Activated CD4-positive, alpha-beta memory T cell treated with anti-CD3 and anti-CD28 coated beads, Interleukin-2, amount 10 ng/mL, durations not matched to agents 7 days and 5 days (primary cell): ENCODE measurements around the gene AFAP1. TPM values are rescaled to one million over a fixed set of nuclear protein-coding genes. Genes with fewer than 3 reads are reported as not detected.

ENCODE experiments used
- CTCF ChIA-PET: fragments of 350-600 bp; sonication (Branson Sonifier 250); formaldehyde crosslinking; loops from one replicate; lab custom pipeline; 2021; ENCODE audit warnings: antibody characterized with exemption, inconsistent platforms; lab: Charles Lee
- POLR2A ChIA-PET: fragments of 350-600 bp; sonication (Branson Sonifier 250); formaldehyde crosslinking; loops from one replicate; lab custom pipeline; 2021; ENCODE audit warnings: antibody characterized with exemption; lab: Charles Lee
- DNase-seq: peaks from one replicate; pipeline ENCODE4 v3.0.0-alpha.2; 2020
- H3K27ac Mint-ChIP-seq: one replicate; pipeline ENCODE4 v1.8.0; 2021; ENCODE audit warnings: mild to moderate bottlenecking, mixed read lengths
- H3K27me3 Mint-ChIP-seq: one replicate; pipeline ENCODE4 v1.8.0; 2021; ENCODE audit warnings: mixed read lengths
- H3K36me3 Mint-ChIP-seq: one replicate; pipeline ENCODE4 v1.8.0; 2021; ENCODE audit warnings: low read depth, mixed read lengths
- H3K4me1 Mint-ChIP-seq: one replicate; pipeline ENCODE4 v1.8.0; 2021; ENCODE audit warnings: mixed read lengths
- H3K4me3 Mint-ChIP-seq: one replicate; pipeline ENCODE4 v1.8.0; 2021; ENCODE audit warnings: mild to moderate bottlenecking, mixed read lengths
- H3K9me3 Mint-ChIP-seq: one replicate; pipeline ENCODE4 v1.8.0; 2021; ENCODE audit warnings: mixed read lengths
- total RNA-seq, 2 experiments: library from RNA; stranded (reverse); gene quantifications; one replicate each; pipeline ENCODE4 v1.2.3, GENCODE V29; 2021

The AFAP1 gene
- total RNA-seq, 2 experiments from 2014 or later, result 5.9 to 6.5 TPM

GRCh38 chr4:7812231-7812857 lies 127.3 kb downstream of the AFAP1 start:
- H3K27ac Mint-ChIP-seq, result no peak overlapping the region
- CTCF ChIA-PET, result interaction anchor here (0.9 to 1.9 kb wide), 3 partner anchors 9 to 32 kb away, joined by 3 to 5 read pairs (median 3); no protein-coding TSS in a partner anchor
- DNase-seq, result no peak
- peaks cover 14% of the 10 kb centered on the region for H3K4me1 Mint-ChIP-seq
- no peaks in the 10 kb centered on the region for H3K9me3 Mint-ChIP-seq
- H3K36me3 Mint-ChIP-seq, result peaks cover 10% of the 10 kb centered on the region
- POLR2A ChIA-PET, result no interaction called here
- no peak overlapping the region for H3K4me3 Mint-ChIP-seq
- H3K27me3 Mint-ChIP-seq, result no peaks in the 10 kb centered on the region

GRCh38 chr4:7811536-7812191 lies 128.0 kb downstream of the AFAP1 start:
- no peaks in the 10 kb centered on the region for H3K9me3 Mint-ChIP-seq
- POLR2A ChIA-PET, result no interaction called here
- H3K4me3 Mint-ChIP-seq, result no peak overlapping the region

GRCh38 chr4:7810783-7811535 lies 128.7 kb downstream of the AFAP1 start:
- H3K4me3 Mint-ChIP-seq, result no peak overlapping the region
- DNase-seq, result no peak
- no peaks in the 10 kb centered on the region for H3K27me3 Mint-ChIP-seq
- ChIA-PET CTCF (no interaction called here), POLR2A (no interaction called here)
- H3K27ac Mint-ChIP-seq, result no peak overlapping the region
- H3K9me3 Mint-ChIP-seq, result no peaks in the 10 kb centered on the region
- H3K36me3 Mint-ChIP-seq, result peaks cover 10% of the 10 kb centered on the region
- H3K4me1 Mint-ChIP-seq, result peaks cover 13% of the 10 kb centered on the region

More at GRCh38 chr4:7811536-7812191, 128.0 kb downstream of the AFAP1 start:
- peaks cover 14% of the 10 kb centered on the region for H3K4me1 Mint-ChIP-seq
- CTCF ChIA-PET, result interaction anchor here (0.9 to 1.9 kb wide), 2 partner anchors 9 to 10 kb away, joined by 3 to 5 read pairs; no protein-coding TSS in a partner anchor
- H3K27me3 Mint-ChIP-seq, result no peaks in the 10 kb centered on the region
- H3K27ac Mint-ChIP-seq, result no peak overlapping the region
- H3K36me3 Mint-ChIP-seq, result peaks cover 10% of the 10 kb centered on the region
- no peak for DNase-seq

GRCh38 chr4:7808752-7809151 lies 130.9 kb downstream of the AFAP1 start:
- peaks cover 13% of the 10 kb centered on the region for H3K4me1 Mint-ChIP-seq
- peak overlapping the region; percentile 32 for H3K27ac Mint-ChIP-seq
- no peaks in the 10 kb centered on the region for H3K27me3 Mint-ChIP-seq
- peaks cover 4% of the 10 kb centered on the region for H3K36me3 Mint-ChIP-seq
- no peak for DNase-seq
- ChIA-PET POLR2A (interaction anchor here (0.8 kb wide), 1 partner anchor 158 kb away, joined by 3 read pairs; no protein-coding TSS in a partner anchor), CTCF (interaction anchor here (1.3 to 1.7 kb wide), 2 partner anchors 179 to 180 kb away, joined by 3 to 7 read pairs; no protein-coding TSS in a partner anchor)
- H3K4me3 Mint-ChIP-seq, result no peak overlapping the region
- no peaks in the 10 kb centered on the region for H3K9me3 Mint-ChIP-seq

GRCh38 chr4:7808181-7808580 lies 131.5 kb downstream of the AFAP1 start:
- DNase-seq, result no peak
- H3K27me3 Mint-ChIP-seq, result no peaks in the 10 kb centered on the region
- H3K4me1 Mint-ChIP-seq, result peaks cover 9% of the 10 kb centered on the region
- no peaks in the 10 kb centered on the region for H3K9me3 Mint-ChIP-seq
- no peak overlapping the region for H3K27ac Mint-ChIP-seq
- H3K4me3 Mint-ChIP-seq, result no peak overlapping the region
- ChIA-PET CTCF (interaction anchor here (1.1 to 4.2 kb wide), 4 partner anchors 36 to 180 kb away, joined by 3 to 43 read pairs (median 5); no protein-coding TSS in a partner anchor), POLR2A (no interaction called here)
- H3K36me3 Mint-ChIP-seq, result peaks cover 4% of the 10 kb centered on the region

- Mint-ChIP-seq H3K36me3 (peaks cover 4% of the 10 kb centered on the region), H3K4me1 (peaks cover 9% of the 10 kb centered on the region), H3K9me3 (no peaks in the 10 kb centered on the region), H3K27me3 (no peaks in the 10 kb centered on the region), H3K4me3 (no peak overlapping the region), H3K27ac (no peak overlapping the region)
- CTCF ChIA-PET, result interaction anchor here (1.1 to 4.2 kb wide), 3 partner anchors 24 to 180 kb away, joined by 3 to 43 read pairs (median 4); no protein-coding TSS in a partner anchor
- DNase-seq, result no peak
- POLR2A ChIA-PET, result no interaction called here
Observed at GRCh38 chr4:7807351-7807921, 132.2 kb downstream of the AFAP1 start.

- Mint-ChIP-seq H3K4me3 (no peak overlapping the region), H3K4me1 (peaks cover 14% of the 10 kb centered on the region), H3K9me3 (no peaks in the 10 kb centered on the region), H3K27me3 (no peaks in the 10 kb centered on the region), H3K27ac (no peak overlapping the region), H3K36me3 (peaks cover 4% of the 10 kb centered on the region)
- no peak for DNase-seq
- ChIA-PET CTCF (interaction anchor here (0.8 to 4.8 kb wide), 4 partner anchors 25 to 181 kb away, joined by 3 to 49 read pairs (median 24); no protein-coding TSS in a partner anchor), POLR2A (no interaction called here)
Observed at GRCh38 chr4:7806338-7807090, 133.1 kb downstream of the AFAP1 start.

GRCh38 chr4:7805533-7806337 lies 133.9 kb downstream of the AFAP1 start:
- Mint-ChIP-seq H3K9me3 (no peaks in the 10 kb centered on the region), H3K36me3 (peaks cover 4% of the 10 kb centered on the region), H3K4me1 (peaks cover 16% of the 10 kb centered on the region), H3K4me3 (no peak overlapping the region), H3K27ac (no peak overlapping the region), H3K27me3 (no peaks in the 10 kb centered on the region)
- DNase-seq, result no peak
- CTCF ChIA-PET, result interaction anchor here (0.8 to 4.8 kb wide), 11 partner anchors 9 to 181 kb away, joined by 3 to 49 read pairs (median 5); partner anchors contain the start of gene AFAP1
- POLR2A ChIA-PET, result interaction anchor here (0.9 kb wide), 1 partner anchor 182 kb away, joined by 3 read pairs; no protein-coding TSS in a partner anchor

GRCh38 chr4:7804756-7805385 lies 134.8 kb downstream of the AFAP1 start:
- no peak overlapping the region for H3K4me3 Mint-ChIP-seq
- peaks cover 4% of the 10 kb centered on the region for H3K36me3 Mint-ChIP-seq
- no peak overlapping the region for H3K27ac Mint-ChIP-seq
- H3K4me1 Mint-ChIP-seq, result peaks cover 16% of the 10 kb centered on the region
- H3K9me3 Mint-ChIP-seq, result no peaks in the 10 kb centered on the region
- H3K27me3 Mint-ChIP-seq, result no peaks in the 10 kb centered on the region
- ChIA-PET CTCF (interaction anchor here (0.7 to 4.8 kb wide), 26 partner anchors 10 to 182 kb away, joined by 3 to 49 read pairs (median 5); partner anchors contain the start of gene AFAP1), POLR2A (interaction anchor here (0.9 to 1.2 kb wide), 2 partner anchors 133 to 183 kb away, joined by 3 read pairs; no protein-coding TSS in a partner anchor)
- no peak for DNase-seq

- peak; percentile 85 for DNase-seq
- POLR2A ChIA-PET, result interaction anchor here (1.2 kb wide), 1 partner anchor 134 kb away, joined by 3 read pairs; no protein-coding TSS in a partner anchor
- Mint-ChIP-seq H3K4me3 (no peak overlapping the region), H3K36me3 (peaks cover 4% of the 10 kb centered on the region), H3K27me3 (no peaks in the 10 kb centered on the region), H3K9me3 (no peaks in the 10 kb centered on the region), H3K27ac (no peak overlapping the region), H3K4me1 (peaks cover 16% of the 10 kb centered on the region)
- CTCF ChIA-PET, result interaction anchor here (0.7 to 4.8 kb wide), 27 partner anchors 10 to 1473 kb away, joined by 3 to 56 read pairs (median 5); partner anchors contain the start of gene AFAP1
Observed at GRCh38 chr4:7803992-7804755, 135.5 kb downstream of the AFAP1 start.
